Fibroblast of skin of scalp (primary cell): ENCODE measurements around the gene EXOG.

Source experiments
- DNase-seq: peaks from one replicate; pipeline ENCODE4 v3.0.0-alpha.2; 2013

EXOG gene

DNA sequence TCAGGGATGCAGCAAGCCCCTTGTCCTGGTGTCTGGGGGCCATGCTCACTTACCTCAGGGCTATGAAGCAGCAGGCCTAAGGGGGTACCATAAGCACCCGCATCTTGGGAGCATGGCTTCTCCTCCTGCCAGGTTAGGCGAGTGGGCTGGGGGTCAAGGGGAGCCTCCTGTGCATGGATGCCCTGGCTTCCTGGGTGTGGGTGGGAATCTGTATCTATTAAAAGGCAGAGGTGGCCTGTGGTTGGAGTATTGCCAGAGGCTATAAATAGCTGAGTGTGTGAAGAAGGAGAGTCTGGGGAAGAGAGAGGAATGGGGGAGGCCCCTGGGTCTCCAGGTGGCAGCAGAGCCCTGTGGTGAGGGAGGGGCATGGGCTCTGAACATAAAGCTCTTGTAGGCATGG, 22.9 kb upstream of the EXOG start:
- no peak for DNase-seq

DNA sequence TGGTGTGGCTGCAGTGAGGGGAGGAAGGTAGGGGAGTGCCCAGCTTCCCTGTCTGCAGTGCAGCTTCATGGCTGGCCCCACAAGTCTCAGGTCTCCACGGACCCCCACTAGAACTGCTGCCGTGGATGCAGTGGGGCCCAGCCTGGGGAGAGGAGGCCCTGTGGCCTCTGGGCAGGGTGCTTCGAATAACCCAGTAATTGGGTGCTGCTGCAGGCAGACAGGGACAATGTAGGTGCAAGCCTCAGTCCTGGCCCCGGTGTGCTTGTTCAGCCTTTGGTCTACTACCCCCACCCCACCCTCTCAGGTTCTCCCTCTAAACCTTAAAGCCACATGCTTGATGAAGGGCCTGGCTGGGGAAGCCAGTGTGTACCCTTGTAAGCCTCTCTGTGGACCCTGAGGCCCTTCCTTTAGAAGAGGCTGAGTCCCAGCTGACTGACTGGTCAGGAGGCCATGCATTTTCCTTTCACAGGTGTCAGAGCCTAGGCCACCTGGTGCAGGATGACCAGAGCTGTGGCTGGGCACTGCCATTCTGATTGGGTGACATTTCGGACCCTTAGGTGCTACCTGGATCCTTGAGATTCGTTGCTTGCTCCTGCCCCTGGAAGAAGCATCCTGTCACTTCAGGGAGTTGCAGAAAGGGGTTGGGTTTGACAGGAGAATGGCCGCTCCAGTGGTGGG, 21.1 kb upstream of the EXOG start:
- no peak for DNase-seq

DNA sequence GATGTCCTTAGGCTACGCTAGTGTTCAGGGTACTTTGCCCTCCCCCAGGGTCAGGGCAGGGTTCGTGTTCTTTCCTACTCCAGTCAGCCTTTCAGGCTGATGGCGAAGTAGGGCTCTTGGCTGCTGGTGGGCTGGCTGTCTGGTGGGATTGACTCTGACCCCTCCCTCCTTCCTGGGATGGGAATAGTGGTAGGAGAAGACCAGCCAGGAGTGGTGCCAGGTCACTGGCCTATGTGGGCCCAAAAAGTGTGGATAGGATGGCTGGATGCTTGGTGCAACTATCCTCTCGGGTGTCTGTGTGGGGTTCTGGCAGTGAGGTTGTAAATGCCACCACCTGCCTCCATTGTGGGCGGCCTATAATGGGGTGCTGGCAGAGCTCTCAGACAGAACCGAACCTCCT, 20.4 kb upstream of the EXOG start:
- no peak for DNase-seq

DNA sequence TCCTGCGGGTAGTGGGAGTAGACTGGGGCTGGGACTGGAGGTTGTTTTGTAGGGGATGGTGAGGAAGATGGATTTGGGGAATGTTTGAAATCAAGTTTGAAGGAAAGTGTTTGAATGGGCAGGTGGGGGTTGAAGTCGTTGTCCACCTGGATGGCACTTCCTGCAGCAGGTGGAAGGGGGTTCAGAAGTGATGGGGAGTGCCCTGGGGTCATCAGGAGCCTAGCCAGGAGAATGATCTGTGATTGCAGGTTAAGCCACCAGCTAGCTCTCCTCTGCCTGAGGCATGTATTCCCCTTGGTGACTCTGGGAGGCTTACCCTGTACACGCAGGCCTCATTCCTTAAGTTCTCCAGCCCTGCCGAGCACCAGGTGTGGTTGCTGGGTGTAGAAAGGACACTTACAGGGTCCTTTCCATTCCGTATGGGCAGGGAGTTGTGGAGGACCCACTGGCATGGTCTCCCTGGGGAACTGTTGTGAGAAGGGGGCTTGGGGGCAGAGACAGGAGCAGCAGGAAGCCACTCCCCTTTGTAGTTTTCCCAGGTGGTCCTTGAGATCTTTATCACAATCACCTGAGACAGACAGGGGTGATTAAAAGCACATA, 19.9 kb upstream of the EXOG start:
- DNase-seq: no peak

DNA sequence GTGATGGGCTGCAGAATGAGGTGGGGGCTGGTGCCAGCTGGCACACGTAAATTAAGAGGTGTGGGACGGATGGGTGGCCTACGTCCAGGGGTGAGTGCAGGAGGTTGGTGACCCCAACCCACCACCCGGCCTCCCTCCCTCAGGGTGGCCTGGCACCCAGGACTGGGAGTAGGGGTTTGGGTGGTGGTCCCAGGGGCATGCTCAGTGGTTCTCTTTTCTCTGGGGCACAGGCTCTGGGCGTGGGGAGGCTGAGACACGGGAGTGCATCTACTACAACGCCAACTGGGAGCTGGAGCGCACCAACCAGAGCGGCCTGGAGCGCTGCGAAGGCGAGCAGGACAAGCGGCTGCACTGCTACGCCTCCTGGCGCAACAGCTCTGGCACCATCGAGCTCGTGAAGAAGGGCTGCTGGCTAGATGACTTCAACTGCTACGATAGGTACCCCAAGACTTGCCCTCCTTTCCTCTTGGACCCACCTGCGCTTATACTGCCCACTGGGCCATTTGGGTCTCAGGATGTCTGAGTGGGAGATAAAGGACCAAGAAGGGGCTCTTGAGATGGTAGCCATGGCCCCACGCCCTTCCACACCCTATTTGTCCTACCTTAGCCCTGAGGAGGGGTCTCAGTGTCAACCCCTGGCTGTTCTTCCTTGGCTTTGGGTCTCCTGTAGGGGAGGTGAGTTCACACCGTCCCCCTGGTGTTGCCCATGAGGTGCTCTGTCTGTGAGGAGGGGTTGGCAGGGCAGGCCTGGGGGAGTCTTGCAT, 18.9 kb upstream of the EXOG start:
- DNase-seq: no peak

DNA sequence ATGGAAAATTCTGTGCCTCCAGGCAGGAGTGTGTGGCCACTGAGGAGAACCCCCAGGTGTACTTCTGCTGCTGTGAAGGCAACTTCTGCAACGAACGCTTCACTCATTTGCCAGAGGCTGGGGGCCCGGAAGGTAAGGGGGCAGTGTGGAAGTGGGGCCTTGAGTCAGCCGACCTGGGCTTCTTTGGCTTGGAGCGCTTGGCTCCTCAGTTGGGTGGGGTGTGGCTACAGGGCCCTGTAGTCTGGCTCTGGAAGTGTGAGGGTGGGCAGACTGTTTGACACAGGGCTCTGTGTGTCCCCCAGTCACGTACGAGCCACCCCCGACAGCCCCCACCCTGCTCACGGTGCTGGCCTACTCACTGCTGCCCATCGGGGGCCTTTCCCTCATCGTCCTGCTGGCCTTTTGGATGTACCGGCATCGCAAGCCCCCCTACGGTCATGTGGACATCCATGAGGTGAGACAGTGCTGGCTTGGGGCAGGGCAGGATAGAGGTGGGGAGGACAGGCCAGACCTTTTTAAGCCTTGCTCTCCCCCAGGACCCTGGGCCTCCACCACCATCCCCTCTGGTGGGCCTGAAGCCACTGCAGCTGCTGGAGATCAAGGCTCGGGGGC, 18.2 kb upstream of the EXOG start:
- no peak for DNase-seq

DNA sequence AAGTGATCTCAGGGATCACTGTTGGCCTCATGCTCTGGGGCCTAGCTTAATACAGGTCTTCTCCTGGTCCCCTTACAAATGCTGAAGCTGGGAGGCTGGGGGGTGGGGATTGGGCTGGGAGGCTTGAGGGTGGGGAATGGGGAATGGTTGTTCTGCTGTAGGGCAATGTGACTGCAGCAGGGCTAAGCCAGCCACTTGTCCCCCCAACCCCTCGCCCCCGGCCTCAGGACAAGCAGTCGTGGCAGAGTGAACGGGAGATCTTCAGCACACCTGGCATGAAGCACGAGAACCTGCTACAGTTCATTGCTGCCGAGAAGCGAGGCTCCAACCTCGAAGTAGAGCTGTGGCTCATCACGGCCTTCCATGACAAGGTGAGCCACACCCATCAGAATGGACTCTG, 17.2 kb upstream of the EXOG start:
- no peak for DNase-seq

DNA sequence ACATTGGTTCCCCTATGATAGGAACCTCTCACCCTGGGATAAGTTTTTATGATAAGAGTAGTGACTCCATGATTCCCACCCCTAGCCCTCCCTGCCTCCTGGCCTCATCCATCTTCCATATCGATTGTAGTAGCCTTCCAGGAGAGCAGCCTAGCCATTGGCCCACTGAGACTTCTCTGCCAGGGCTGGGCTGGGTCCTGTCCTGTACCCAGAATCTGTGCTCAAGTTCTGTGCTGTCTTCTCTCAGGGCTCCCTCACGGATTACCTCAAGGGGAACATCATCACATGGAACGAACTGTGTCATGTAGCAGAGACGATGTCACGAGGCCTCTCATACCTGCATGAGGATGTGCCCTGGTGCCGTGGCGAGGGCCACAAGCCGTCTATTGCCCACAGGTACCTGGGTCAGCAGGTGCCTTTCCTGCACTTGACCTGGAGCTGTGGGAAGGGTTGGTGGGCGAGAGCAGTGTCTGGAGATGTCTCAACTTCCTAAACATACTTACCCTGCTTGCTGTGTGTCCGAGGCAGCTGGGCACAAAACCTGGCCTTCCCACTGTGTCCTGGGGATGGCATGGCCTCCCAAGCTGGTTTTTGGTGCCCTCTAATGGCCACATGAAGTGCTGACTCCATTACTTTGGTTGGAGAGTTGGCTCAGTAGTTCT, 16.6 kb upstream of the EXOG start:
- peak; percentile 59 for DNase-seq

DNA sequence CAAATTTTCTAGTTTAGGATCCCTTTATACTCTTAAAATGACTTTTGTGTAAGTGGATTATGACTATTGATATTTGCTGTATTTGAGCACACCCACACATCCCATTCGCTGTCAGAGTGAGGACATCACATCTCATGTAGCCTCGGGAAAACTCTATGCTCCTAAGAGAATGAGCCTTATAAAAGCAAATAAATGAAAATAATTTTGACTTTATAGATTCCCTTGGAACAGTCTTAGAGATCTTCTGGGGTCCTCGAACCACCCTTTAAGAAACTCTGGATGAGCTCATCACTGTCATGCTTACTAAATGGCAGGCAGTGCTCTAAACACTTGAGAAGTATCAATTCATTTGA, 16.1 kb upstream of the EXOG start:
- DNase-seq: no peak

DNA sequence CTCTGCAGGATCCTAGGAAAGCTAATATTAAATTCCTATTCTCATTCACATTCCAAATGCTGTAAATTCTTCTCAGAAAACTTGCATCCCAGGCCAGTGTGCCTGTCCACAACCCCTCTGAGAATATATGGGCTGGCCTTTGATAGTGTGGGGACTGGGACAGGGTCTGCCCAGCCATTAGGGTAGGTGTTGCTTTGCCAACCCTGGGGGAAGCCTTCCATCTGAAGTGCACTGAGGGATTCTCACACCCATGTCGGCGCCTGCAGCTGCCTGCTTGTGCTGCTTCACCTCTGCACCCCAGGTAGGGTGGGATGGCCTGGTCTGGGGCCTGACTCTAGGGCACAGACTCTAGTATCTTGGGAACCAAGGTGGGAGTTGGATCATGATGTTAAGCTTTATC, 15.2 kb upstream of the EXOG start:
- DNase-seq: no peak

DNA sequence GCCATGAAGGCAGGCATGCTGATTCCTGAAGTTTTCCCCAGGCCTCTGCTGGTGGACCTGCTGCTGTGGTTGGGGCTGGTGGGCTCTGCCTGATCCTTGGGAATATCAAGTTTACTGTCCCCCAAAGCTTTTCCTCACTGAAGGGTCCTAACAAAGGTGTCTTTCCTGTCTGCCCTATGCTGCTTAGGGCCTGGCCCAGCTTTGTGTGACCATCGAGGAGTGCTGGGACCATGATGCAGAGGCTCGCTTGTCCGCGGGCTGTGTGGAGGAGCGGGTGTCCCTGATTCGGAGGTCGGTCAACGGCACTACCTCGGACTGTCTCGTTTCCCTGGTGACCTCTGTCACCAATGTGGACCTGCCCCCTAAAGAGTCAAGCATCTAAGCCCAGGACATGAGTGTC, 13.2 kb upstream of the EXOG start:
- no peak for DNase-seq

DNA sequence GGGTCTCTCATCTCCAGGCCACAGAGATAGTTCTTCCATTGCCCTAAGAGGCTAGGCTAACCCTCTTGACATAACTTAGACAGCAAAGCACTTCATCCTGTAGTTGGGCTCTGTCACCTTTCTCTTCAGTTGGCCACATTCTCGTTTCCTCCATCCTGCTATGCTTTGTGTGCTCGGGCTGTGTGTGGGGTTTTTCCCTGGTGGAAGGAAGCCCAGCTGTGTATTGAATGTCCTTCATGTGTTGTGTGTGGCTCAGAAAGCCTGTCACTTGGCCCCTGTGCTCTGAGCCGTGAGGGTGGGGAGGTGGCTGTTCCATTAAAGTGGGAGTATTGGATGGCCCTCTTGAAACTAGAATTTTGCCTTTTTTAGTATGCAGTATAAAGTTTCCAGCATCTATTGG, 8.8 kb upstream of the EXOG start:
- DNase-seq: no peak

DNA sequence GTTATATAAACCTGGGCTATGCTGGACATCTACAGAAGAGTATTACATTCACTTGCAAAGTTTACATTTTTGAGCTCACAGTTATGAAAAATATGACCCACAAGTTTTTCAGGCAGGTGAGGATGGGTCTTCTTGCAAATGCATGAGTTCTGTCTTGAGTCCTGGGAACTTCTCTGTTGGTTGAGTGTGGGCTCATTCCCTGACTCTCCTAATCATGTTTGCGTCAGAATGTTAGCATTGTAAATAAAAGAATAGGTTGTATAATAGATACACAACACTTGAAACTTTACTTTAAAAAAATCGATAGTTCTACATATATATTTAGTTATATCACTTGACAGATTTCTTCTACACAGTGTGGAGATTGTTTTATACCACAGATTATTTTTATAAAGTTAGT, 7.2 kb upstream of the EXOG start:
- no peak for DNase-seq

DNA sequence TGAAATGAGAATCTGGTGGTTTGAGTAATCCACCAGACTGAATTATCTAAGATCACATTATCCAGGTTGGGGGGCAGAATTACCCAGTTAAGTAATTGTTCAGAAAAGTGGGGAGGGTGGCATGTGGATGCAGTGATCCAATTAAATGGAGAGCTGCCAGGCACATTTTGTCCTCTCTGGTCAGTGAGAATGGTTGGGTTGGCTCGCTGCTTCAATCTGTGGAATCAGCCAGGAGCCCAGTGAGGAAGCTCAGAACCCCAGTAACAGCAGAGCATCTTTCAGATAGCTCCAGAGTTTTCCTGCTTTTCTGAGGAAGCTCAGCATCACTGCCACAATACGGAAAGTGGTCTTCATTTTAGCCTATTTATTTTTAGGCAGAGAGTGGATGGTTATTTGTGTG, 6.4 kb upstream of the EXOG start:
- DNase-seq: no peak

DNA sequence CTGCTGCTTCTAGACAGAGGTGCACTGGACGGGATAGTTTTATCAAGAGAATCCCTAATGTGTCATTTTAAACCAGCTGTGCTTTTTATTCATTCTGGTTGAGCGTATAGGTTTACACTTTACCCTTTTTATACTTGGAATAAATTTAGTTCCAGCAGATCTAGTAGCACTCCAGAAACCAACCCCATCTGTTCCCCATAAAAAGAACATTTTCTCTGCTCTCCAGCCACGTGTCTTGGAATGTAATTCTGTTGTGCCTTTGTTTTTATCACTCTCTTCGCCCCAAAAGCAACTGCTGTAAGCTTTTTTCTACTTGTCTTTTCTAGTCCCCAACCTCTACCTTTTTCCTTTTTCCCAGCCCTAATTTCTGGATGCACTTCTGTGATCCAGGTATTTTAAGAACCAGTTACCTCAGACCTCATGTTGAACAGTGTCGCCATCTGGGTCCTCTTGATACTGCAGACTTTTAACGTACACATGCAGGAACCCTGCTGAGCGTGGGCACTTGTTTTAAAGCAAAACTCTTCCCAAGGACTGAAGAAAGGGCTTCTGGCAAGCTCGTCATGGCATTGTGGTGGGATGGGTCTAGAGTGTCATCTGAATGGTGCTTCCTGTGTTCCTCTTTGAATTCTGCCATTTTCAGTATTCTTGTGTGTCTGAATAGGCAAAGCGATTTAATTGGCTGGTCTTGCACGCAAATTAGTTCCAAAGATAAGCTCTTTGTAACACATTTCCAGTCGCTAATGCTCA, 5.7 kb upstream of the EXOG start:
- no peak for DNase-seq

DNA sequence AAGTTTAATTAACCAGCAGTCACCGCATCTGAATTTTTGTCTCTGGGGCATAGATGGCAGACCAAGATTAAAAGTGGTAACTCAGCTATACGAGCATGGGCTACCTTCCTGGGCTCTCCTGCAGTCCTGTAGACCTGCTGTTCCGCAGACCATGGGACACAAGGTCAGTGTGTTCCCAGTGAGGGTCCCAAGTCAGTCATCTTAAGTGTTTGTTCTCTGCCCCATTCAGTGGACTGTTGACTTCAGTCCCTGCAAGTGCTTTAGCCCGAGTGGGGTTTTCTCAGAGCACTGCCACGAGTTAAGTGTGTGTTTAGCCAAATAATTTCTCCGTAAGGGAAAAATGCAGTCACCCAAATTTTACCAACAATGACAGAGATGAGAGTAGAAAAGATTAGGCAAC, 4.9 kb upstream of the EXOG start:
- no peak for DNase-seq

DNA sequence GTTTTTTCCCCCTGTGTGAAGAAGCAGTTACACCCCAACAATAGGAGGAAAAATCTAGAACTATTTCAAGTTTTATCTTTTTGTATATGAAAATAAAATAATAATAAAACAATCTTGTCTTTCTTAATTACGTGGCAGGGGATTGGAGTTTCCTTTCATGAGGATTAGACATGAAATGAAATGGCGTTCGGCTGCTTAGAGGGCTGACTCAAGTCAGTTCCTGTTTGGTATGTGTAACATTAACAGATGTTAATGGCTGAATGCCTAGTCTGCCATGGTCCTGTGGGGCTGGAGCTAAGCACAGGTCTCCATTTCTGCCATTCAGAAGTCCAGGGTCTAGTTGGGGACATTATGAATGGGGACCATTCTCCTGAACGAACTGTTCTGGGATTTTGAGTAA, 3.1 kb upstream of the EXOG start:
- DNase-seq: no peak

DNA sequence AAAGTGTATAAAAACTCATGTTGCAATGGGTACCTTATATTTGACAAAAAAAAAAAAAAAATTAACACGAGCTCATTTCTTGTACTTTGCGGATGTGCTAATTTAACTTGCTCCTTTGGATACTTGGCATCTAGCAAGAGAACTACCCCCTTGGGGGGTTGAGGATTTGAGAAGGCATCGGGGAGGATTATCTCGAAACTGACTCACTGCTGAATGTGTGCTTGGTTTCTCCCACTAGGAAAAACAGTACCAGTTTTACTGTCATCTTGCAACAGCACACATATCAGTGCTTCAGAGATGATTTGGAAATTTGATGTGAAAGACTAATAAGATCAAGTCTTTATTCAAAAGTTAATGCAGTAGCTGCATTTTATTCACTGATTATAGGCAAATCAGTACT, 891 bp downstream of the EXOG start:
- peak; percentile 31 for DNase-seq

DNA sequence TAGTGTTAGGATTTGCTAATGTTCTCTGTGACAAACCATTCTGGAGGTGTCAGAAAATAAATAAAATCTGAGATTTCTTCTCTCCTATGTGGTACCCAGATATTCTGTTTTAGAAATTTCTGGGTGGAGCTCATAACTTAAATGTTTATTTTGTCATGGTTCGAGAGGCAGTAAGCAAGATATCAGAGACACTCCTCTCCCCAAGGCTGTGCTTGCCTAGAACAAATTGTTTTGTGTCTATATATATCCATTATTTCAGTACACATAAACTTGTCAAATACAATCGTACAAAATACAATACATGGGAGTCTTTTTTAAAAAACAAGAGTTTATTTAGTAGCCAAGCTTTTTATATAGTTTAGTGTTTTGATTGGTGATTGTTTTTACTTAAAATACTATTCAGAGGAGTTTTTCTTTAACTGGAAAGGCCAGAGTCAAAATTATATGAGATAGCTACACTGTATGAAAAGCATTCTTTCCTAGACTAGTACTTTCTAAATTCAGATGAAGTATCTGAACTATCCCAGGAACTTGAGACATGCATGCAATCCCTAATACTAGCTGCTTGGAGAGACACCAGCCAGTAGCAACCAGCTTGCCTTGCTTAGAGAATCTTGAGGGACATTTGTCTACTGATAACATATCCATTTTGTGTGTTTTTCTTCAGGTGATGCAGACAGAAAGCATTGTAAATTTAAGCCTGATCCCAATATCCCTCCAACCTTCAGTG, 4.7 kb downstream of the EXOG start:
- peak; percentile 12 for DNase-seq

DNA sequence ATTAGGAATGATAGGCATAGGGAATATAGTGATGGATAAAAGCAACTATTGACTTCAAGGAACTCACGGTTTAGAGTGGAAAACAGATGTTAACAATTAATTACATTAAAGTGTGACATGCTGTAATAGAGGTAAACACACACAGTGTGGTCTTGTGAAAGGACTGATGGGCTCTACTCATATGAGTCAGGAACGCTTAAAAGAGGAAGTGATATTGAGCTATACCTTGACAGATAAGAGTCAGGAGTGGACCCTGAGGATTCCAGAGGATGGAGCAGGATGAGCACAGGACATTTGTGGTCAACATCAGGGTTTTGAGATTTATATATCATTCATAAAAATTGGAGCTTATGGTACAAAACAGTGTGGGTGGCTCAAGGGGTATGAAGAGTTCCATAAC, 11.0 kb downstream of the EXOG start:
- DNase-seq: no peak

DNA sequence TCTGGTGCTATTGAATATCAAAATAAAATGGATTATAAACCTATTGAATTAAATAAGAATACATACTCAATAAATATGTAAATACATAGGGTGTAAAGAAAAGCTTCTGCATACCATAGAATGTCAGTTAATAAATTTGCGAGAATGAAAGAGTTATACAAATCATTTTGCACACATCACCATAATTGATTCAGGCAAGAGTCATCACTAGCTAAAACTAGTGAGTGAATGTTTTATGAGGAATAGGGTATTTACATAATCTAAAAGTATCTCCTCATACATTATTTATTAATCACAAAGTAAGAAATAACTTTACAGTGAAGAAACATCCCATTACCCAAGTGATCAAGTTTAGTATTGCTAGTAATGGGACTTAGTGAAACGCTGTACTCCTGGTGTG, 13.6 kb downstream of the EXOG start:
- no peak for DNase-seq

DNA sequence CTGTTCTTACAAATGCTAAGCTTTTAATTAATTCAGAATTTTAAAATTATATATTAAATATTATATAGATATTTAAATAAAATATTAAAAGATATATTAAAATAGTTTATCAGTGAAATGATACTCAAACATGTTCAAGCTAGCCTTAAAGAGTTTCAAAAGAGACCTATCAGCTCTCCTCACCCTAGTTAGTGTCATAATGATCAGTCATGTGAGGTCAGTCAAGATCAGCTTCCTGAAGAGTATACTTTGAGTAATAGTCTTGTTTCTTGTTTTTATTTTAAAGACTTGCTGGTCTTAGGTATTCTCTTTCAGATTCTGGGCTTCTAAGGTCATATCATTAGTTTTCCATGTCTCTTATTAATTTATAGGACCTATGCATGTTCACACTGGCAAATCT, 14.5 kb downstream of the EXOG start:
- no peak for DNase-seq
